Endodermal cell (in vitro differentiated cells): ENCODE data around the gene KCNE3. TPM values are rescaled to one million over a fixed set of nuclear protein-coding genes. Genes with fewer than 3 reads are reported as not detected.

Source experiments
- DNase-seq: peaks from one replicate; pipeline ENCODE4 v3.0.0-alpha.2; 2017
- H3K27ac ChIP-seq: 2 replicates; pipeline ENCODE4 v1.5.1; 2013; ENCODE audit warnings: mild to moderate bottlenecking, low read depth, low read length, moderate library complexity
- H3K27me3 ChIP-seq: 2 replicates; pipeline ENCODE4 v1.6.1; 2013; ENCODE audit warnings: mild to moderate bottlenecking, low read length, moderate library complexity; ENCODE audit not compliant: insufficient read depth, control insufficient read depth, poor library complexity, severe bottlenecking
- H3K36me3 ChIP-seq: 2 replicates; pipeline ENCODE4 v1.7.0; 2013; ENCODE audit warnings: mild to moderate bottlenecking, low read length, moderate library complexity; ENCODE audit not compliant: control insufficient read depth, insufficient read depth
- H3K4me1 ChIP-seq: one replicate; pipeline ENCODE4 v1.7.0; 2013; ENCODE audit warnings: low read length; ENCODE audit not compliant: control insufficient read depth, insufficient read depth
- H3K4me3 ChIP-seq: 2 replicates; pipeline ENCODE4 v1.5.1; 2013; ENCODE audit warnings: mild to moderate bottlenecking, low read length, moderate library complexity
- H3K9ac ChIP-seq: 2 replicates; pipeline ENCODE4 v1.6.1; 2013; ENCODE audit warnings: mild to moderate bottlenecking, low read length, moderate library complexity; ENCODE audit not compliant: poor library complexity, severe bottlenecking; ENCODE audit errors: extremely low read depth
- H3K9me3 ChIP-seq: 2 replicates; pipeline ENCODE4 v1.6.1; 2013; ENCODE audit warnings: mild to moderate bottlenecking, low read length, moderate library complexity; ENCODE audit not compliant: control insufficient read depth
- H3K27ac Mint-ChIP-seq: 2 replicates; pipeline ENCODE4 v1.8.0; 2020; ENCODE audit warnings: mixed read lengths
- H3K27me3 Mint-ChIP-seq: 2 replicates; pipeline ENCODE4 v1.8.0; 2021; ENCODE audit warnings: mild to moderate bottlenecking, mixed read lengths; ENCODE audit not compliant: insufficient read depth
- H3K36me3 Mint-ChIP-seq: 2 replicates; pipeline ENCODE4 v1.8.0; 2020; ENCODE audit warnings: low read depth, mixed read lengths
- H3K4me1 Mint-ChIP-seq: 2 replicates; pipeline ENCODE4 v1.8.0; 2020; ENCODE audit warnings: mixed read lengths
- H3K4me3 Mint-ChIP-seq: 2 replicates; pipeline ENCODE4 v1.8.0; 2020; ENCODE audit warnings: mild to moderate bottlenecking, moderate library complexity, mixed read lengths
- H3K9me3 Mint-ChIP-seq: 2 replicates; pipeline ENCODE4 v1.8.0; 2020; ENCODE audit warnings: mild to moderate bottlenecking, mixed read lengths
- WGBS, 2 experiments: methylation state at CpG; one replicate each; pipeline versions ENCODE4 v1.1.5 to v1.1.7; 2013; ENCODE audit warnings: missing lambda C conversion rate in 2 of 2, mixed read lengths in 1 of 2; ENCODE audit not compliant: insufficient coverage in 1 of 2, insufficient read length in 1 of 2; 5-methylcytosine and 5-hydroxymethylcytosine counted together
- long read RNA-seq, 4 experiments: library from polyadenylated mRNA in 2 of 4; library from RNA in 1 of 4; library from capped mRNA in 1 of 4; stranded (forward) in 3 of 4; unstranded in 1 of 4; transcript quantifications; one replicate each; pipeline ENCODE4 v2.0.0, GENCODE V29; 2020 to 2021; ENCODE audit warnings: inconsistent platforms in 1 of 4
- polyA plus RNA-seq, 2 experiments: library from polyadenylated mRNA; stranded (reverse); fragments of 50-300 nt; gene quantifications; one replicate each; pipeline ENCODE4 v1.2.3, GENCODE V29; 2013
- total RNA-seq, 2 donors: library from RNA; stranded (reverse); fragmentation: NEBNext Ultra II Directional in 1 of 2; extraction: Animal tissue kit (Norgen Biotek cat#: 25700) in 1 of 2; gene quantifications; 2 replicates in 1 of 2; 3 replicates in 1 of 2; pipeline ENCODE4 v1.2.1, GENCODE V29; 2021
- TF ChIP-seq, protein P1 (sequence below): fragments of 200-600 bp; sonication (generic); conservative IDR thresholded peaks from 2 replicates; pipeline ENCODE4 v1.5.0; 2021; ENCODE audit warnings: antibody characterized with exemption, mild to moderate bottlenecking

The KCNE3 gene, protein sequence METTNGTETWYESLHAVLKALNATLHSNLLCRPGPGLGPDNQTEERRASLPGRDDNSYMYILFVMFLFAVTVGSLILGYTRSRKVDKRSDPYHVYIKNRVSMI
- total RNA-seq: 1 to 10 TPM; 3.6 to 9.0 TPM
- polyA plus RNA-seq (2013, experiment 1 of 2): 1.0 TPM
- 1.1 TPM for polyA plus RNA-seq (2013, experiment 2 of 2)
- long read RNA-seq, experiment 1, partial matches to known transcripts: 0 of 2 reads
- long read RNA-seq, experiment 1, other reads (novel, unspliced or antisense): 2 of 2 reads
- long read RNA-seq, experiment 2, partial matches to known transcripts: 0 of 3 reads
- long read RNA-seq, experiment 2, other reads (novel, unspliced or antisense): 0 of 3 reads
- long read RNA-seq, experiment 3, partial matches to known transcripts: 0 of 1 reads
- long read RNA-seq, experiment 3, other reads (novel, unspliced or antisense): 0 of 1 reads
- long read RNA-seq, experiment 4, partial matches to known transcripts: 0 of 1 reads
- long read RNA-seq, experiment 4, other reads (novel, unspliced or antisense): 1 of 1 reads

DNA sequence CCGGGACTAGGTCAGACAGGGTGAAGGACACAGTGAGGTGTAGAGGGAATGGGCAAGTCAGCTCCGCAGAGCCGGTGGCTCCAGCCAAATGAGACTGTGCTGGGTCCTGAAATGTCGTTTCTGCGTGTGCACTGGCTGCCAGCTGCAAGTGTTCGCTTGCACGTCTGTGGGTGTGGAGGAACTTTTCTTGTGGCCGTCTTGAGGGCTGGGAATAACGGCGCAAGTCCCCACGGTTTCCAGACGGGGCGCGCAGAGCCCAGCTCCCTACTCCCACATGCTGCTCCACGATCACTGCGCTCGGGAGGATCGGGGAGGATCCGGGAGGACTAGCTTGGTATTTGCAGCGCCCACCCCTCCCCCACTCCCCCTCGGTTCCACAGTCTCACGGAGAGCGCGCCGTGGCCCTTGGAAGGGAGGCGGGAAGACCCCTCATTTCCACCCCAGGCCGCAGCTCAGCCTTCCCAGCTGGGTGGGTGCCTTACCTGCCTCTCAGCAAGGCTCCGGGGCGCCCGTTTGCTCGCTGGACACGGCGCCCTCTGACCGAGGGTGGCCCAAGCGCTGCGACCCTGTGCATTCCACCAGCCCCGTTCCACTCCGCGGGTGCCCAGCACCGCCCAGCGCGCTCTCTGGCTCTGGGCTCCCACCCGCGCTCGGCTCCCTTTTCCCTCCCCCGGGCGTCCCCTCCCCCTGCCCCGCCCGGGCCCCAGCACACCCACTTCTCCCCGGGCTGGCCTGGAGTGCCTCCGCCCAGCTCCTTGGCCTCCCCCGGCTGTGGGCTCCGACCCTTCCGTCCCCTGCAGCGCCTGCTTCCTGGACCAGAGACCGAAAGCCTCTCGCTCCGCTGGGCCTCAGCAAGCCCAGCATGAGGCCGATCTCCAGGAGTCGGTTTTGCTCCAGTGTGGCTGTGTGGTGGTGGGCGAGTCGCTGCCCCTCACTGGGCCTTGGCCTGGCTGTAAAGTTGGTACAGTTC is at the start of gene KCNE3:
Gene KCNE3 (minus strand): TSS at position 634 of the 970 bp plus-strand sequence. CDS start 9,986 bp downstream, outside the sequence.
- TF ChIP-seq, protein P1, sequence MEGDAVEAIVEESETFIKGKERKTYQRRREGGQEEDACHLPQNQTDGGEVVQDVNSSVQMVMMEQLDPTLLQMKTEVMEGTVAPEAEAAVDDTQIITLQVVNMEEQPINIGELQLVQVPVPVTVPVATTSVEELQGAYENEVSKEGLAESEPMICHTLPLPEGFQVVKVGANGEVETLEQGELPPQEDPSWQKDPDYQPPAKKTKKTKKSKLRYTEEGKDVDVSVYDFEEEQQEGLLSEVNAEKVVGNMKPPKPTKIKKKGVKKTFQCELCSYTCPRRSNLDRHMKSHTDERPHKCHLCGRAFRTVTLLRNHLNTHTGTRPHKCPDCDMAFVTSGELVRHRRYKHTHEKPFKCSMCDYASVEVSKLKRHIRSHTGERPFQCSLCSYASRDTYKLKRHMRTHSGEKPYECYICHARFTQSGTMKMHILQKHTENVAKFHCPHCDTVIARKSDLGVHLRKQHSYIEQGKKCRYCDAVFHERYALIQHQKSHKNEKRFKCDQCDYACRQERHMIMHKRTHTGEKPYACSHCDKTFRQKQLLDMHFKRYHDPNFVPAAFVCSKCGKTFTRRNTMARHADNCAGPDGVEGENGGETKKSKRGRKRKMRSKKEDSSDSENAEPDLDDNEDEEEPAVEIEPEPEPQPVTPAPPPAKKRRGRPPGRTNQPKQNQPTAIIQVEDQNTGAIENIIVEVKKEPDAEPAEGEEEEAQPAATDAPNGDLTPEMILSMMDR: peak; percentile 30
- Mint-ChIP-seq H3K4me1 (peaks cover 22% of the 10 kb centered on the region), H3K27me3 (peaks cover 4% of the 10 kb centered on the region), H3K36me3 (peaks cover 6% of the 10 kb centered on the region), H3K4me3 (peak within 1 kb of the TSS; percentile 67), H3K27ac (peak within 1 kb of the TSS; percentile 83), H3K9me3 (no peaks in the 10 kb centered on the region)
- peak; percentile 87 for DNase-seq
- no peak within 1 kb of the TSS for H3K27ac ChIP-seq
- H3K4me1 ChIP-seq: peaks cover 5% of the 10 kb centered on the region
- peak within 1 kb of the TSS; percentile 38 for H3K9ac ChIP-seq
- no peaks in the 10 kb centered on the region for H3K9me3 ChIP-seq
- 24 to 35% methylated on average over 22 to 62 of the region's 62 CpGs for WGBS, 2 experiments
- H3K27me3 ChIP-seq: no peaks in the 10 kb centered on the region
- H3K36me3 ChIP-seq: no peaks in the 10 kb centered on the region
- peak within 1 kb of the TSS; percentile 60 for H3K4me3 ChIP-seq

DNA sequence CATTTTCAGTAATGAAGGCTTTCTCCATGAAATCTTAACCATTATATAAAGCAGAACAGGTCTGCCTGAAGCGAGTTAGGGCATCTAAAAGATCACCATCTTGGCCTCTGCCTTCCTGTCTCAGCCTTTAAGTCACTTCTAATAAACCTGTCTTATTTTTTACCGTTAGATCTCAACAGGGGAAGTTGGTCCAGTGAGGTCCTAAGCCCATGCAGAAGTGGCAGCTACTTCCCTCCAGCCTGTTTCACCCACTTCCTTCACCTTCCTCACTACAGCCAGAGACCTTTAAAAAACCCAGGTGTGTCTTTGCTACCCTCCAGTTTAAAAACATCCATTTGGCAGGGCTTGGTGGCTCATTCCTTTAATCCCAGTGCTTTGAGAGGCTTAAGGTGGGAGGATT is 40.2 kb upstream of the KCNE3 start:
- TF ChIP-seq, protein P1: no peak
- H3K4me1 ChIP-seq: no peaks in the 10 kb centered on the region
- DNase-seq: no peak
- no peaks in the 10 kb centered on the region for H3K36me3 ChIP-seq
- WGBS, 2 experiments: 91 to 94% methylated on average over 2 of the region's 2 CpGs
- H3K27ac ChIP-seq: no peak overlapping the region
- Mint-ChIP-seq H3K9me3 (peaks cover 11% of the 10 kb centered on the region), H3K4me3 (no peak overlapping the region), H3K27me3 (no peaks in the 10 kb centered on the region), H3K36me3 (no peaks in the 10 kb centered on the region), H3K4me1 (no peaks in the 10 kb centered on the region), H3K27ac (no peak overlapping the region)
- peaks cover 3% of the 10 kb centered on the region for H3K9me3 ChIP-seq
- H3K9ac ChIP-seq: no peak overlapping the region
- no peaks in the 10 kb centered on the region for H3K27me3 ChIP-seq
- H3K4me3 ChIP-seq: no peak overlapping the region

DNA sequence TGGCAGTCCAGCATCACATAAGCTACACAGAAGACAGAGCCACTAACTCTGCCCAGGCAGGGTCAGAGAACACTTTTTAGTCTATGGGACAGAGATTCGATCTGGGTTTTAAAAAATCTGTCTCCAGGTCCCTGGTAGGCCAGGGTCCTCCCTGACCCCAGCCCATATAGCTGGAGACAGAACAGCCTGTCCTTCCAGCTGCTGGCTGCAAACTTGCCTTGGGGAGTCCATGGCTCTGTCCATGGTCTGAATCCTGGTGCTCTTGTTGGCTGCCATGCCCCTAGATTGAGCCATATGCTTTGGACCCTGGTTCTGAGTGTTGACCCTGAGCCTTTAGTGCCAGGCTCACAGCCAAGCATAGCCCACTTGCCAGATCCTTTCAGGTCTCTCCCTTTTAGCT is 39.5 kb upstream of the KCNE3 start:
- Mint-ChIP-seq H3K27me3 (no peaks in the 10 kb centered on the region), H3K9me3 (peaks cover 18% of the 10 kb centered on the region), H3K27ac (no peak overlapping the region), H3K36me3 (no peaks in the 10 kb centered on the region), H3K4me3 (no peak overlapping the region), H3K4me1 (no peaks in the 10 kb centered on the region)
- Histone ChIP-seq H3K4me3 (no peak overlapping the region), H3K9ac (no peak overlapping the region), H3K4me1 (no peaks in the 10 kb centered on the region), H3K27me3 (no peaks in the 10 kb centered on the region), H3K27ac (no peak overlapping the region), H3K9me3 (peaks cover 11% of the 10 kb centered on the region), H3K36me3 (no peaks in the 10 kb centered on the region)
- 78 to 100% methylated on average over 1 of the region's 1 CpG for WGBS, 2 experiments
- TF ChIP-seq, protein P1: no peak
- DNase-seq: peak; percentile 52
